HPDE6-E6E7 (cell line): ENCODE results near the gene FAH.
"Not testable (repeated sequence)": the region's sequence is repeated elsewhere in the genome, so short reads cannot be mapped to it uniquely, and the experiment has no call there.

Experiments used
- DNase-seq: peaks from one replicate; pipeline ENCODE4 v3.0.0; 2011; ENCODE audit warnings: missing footprints; ENCODE audit errors: extremely low spot score

Gene FAH

GRCh38 chr15:80151576-80151975 lies 1.2 kb upstream of the FAH start:
- no peak for DNase-seq

GRCh38 chr15:80152180-80152895 lies 461 bp upstream of the FAH start:
- peak; percentile 92 for DNase-seq

- no peak for DNase-seq
These were observed 1.1 kb downstream of the FAH start for GRCh38 chr15:80153900-80154299.

GRCh38 chr15:80154336-80154735 lies 1.5 kb downstream of the FAH start:
- no peak for DNase-seq

GRCh38 chr15:80155001-80155377 lies 2.2 kb downstream of the FAH start:
- no peak for DNase-seq

GRCh38 chr15:80155378-80156175 lies 2.8 kb downstream of the FAH start:
- not testable (repeated sequence) for DNase-seq

- no peak for DNase-seq
These were observed 3.4 kb downstream of the FAH start for GRCh38 chr15:80156176-80156720.

GRCh38 chr15:80157215-80157614 lies 4.4 kb downstream of the FAH start:
- DNase-seq = no peak

- DNase-seq = no peak
These were observed 6.5 kb downstream of the FAH start for GRCh38 chr15:80159301-80159700.

- DNase-seq = no peak
These were observed 7.2 kb downstream of the FAH start for GRCh38 chr15:80159811-80160569.

GRCh38 chr15:80160570-80161156 lies 7.9 kb downstream of the FAH start:
- peak; percentile 78 for DNase-seq

- DNase-seq = no peak
These were observed 8.7 kb downstream of the FAH start for GRCh38 chr15:80161468-80162016.

GRCh38 chr15:80162059-80162554 lies 9.3 kb downstream of the FAH start:
- no peak for DNase-seq

GRCh38 chr15:80163217-80163616 lies 10.4 kb downstream of the FAH start:
- DNase-seq = no peak

- DNase-seq = no peak
These were observed 11.1 kb downstream of the FAH start for GRCh38 chr15:80163897-80164296.

- DNase-seq = no peak
These were observed 15.1 kb downstream of the FAH start for GRCh38 chr15:80167936-80168335.

- DNase-seq = no peak
These were observed 15.6 kb downstream of the FAH start for GRCh38 chr15:80168421-80168820.

- DNase-seq = no peak
These were observed 17.1 kb downstream of the FAH start for GRCh38 chr15:80169768-80170357.

GRCh38 chr15:80170596-80170995 lies 17.8 kb downstream of the FAH start:
- no peak for DNase-seq

- no peak for DNase-seq
These were observed 19.0 kb downstream of the FAH start for GRCh38 chr15:80171787-80172186.

GRCh38 chr15:80172401-80172800 lies 19.6 kb downstream of the FAH start:
- no peak for DNase-seq
